ENCODE data around the gene SRRM3. TPM values are rescaled to one million over a fixed set of nuclear protein-coding genes. Genes with fewer than 3 reads are reported as not detected.
A peak's percentile ranks its signal among the peaks of the same experiment; 100 is the strongest.
"Not testable (repeated sequence)": the region's sequence is repeated elsewhere in the genome, so short reads cannot be mapped to it uniquely, and the experiment has no call there.

Gene SRRM3
- total RNA-seq, 1 donor from 2014 or later: 0.09 TPM

GRCh38 chr7:76286842-76287403 lies 85.2 kb downstream of the SRRM3 start:
- Mint-ChIP-seq H3K9me3 (no peaks in the 10 kb centered on the region), H3K36me3 (ENCODE audit: low read depth) (no peaks in the 10 kb centered on the region), H3K4me3 (no peak overlapping the region), H3K27me3 (peaks cover 25% of the 10 kb centered on the region), H3K27ac (no peak overlapping the region), H3K4me1 (peaks cover 15% of the 10 kb centered on the region)
- intact Hi-C loops (cut with micrococcal nuclease): no loop called here
- no peak for DNase-seq

DNA sequence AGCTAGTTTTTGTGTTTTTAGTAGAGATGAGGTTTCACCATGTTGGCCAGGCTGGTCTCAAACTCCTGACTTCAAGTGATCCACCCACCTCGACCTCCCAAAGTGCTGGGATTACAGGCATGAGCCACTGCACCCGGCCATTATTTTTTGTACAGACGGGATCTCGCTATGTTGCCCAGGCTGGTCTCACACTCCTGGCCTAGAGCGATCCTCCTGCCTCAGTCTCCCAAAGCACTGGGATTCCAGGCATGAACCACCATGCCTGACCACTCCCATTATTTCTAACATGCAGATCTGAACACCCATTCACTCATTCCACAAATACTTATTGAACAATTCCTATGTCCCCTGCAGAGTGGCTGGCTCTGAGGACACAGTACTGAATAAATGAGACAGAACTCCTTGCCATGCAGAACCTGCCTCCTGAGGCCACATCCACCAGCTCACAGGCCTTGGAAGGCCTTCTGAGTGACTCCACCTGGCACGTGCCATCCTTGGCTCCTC lies 89.2 kb downstream of the SRRM3 start:
- Mint-ChIP-seq H3K4me3 (peak overlapping the region; percentile 33), H3K27ac (peak overlapping the region; percentile 77)

GRCh38 chr7:76291351-76292212 lies 89.9 kb downstream of the SRRM3 start:
- intact Hi-C loops (cut with micrococcal nuclease): loop anchor here (1.0 to 2.0 kb wide), 5 partner anchors 12 to 67 kb away; partner anchors contain the start of gene YWHAG
- Mint-ChIP-seq H3K9me3 (no peaks in the 10 kb centered on the region), H3K4me1 (peaks cover 16% of the 10 kb centered on the region), H3K27ac (peak overlapping the region; percentile 77), H3K27me3 (no peaks in the 10 kb centered on the region), H3K4me3 (peak overlapping the region; percentile 33), H3K36me3 (ENCODE audit: low read depth) (no peaks in the 10 kb centered on the region)
- peak; percentile 97 for DNase-seq

More for the DNA sequence above, 89.2 kb downstream of the SRRM3 start:
- H3K9me3 Mint-ChIP-seq; DNase-seq; H3K27me3 Mint-ChIP-seq; H3K36me3 Mint-ChIP-seq (ENCODE audit: low read depth): not testable (repeated sequence)
- intact Hi-C loops (cut with micrococcal nuclease): loop anchor here (1.0 to 2.0 kb wide), 5 partner anchors 12 to 68 kb away; partner anchors contain the start of gene YWHAG
- peaks cover 16% of the 10 kb centered on the region for H3K4me1 Mint-ChIP-seq

DNA sequence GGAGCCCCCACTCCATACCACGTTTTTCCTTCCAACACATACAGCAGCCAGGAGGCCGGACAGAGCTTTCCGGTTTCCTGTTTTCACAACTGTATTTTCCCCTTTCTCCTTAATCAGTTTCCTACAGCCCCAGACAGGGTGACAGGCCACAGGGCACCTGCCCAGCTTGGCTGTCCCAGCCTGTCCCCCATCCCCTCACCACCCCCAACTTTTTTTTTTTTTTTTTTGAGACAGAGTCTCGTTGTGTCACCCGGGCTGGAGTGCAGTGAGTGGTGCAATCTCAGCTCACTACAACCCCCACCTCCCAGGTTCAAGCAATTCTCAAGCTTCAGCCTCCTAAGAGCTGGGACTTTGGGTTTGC lies 90.5 kb downstream of the SRRM3 start:
- Mint-ChIP-seq H3K27ac (peak overlapping the region; percentile 20), H3K36me3 (ENCODE audit: low read depth) (no peaks in the 10 kb centered on the region), H3K9me3 (no peaks in the 10 kb centered on the region), H3K27me3 (no peaks in the 10 kb centered on the region), H3K4me3 (peak overlapping the region; percentile 15), H3K4me1 (peaks cover 16% of the 10 kb centered on the region)
- intact Hi-C loops (cut with micrococcal nuclease): no loop called here
- DNase-seq: no peak

GRCh38 chr7:76292911-76293310 lies 91.2 kb downstream of the SRRM3 start:
- H3K9me3 Mint-ChIP-seq; H3K36me3 Mint-ChIP-seq (ENCODE audit: low read depth); H3K27ac Mint-ChIP-seq; H3K4me3 Mint-ChIP-seq; intact Hi-C loops (cut with micrococcal nuclease); DNase-seq; H3K27me3 Mint-ChIP-seq: not testable (repeated sequence)
- peaks cover 16% of the 10 kb centered on the region for H3K4me1 Mint-ChIP-seq

- Mint-ChIP-seq H3K36me3 (ENCODE audit: low read depth) (no peaks in the 10 kb centered on the region), H3K9me3 (no peaks in the 10 kb centered on the region), H3K27me3 (no peaks in the 10 kb centered on the region), H3K27ac (peak overlapping the region; percentile 19), H3K4me3 (no peak overlapping the region), H3K4me1 (peaks cover 16% of the 10 kb centered on the region)
- DNase-seq: no peak
- intact Hi-C loops (cut with micrococcal nuclease): no loop called here
Measured at GRCh38 chr7:76293407-76293901, 91.8 kb downstream of the SRRM3 start.

DNA sequence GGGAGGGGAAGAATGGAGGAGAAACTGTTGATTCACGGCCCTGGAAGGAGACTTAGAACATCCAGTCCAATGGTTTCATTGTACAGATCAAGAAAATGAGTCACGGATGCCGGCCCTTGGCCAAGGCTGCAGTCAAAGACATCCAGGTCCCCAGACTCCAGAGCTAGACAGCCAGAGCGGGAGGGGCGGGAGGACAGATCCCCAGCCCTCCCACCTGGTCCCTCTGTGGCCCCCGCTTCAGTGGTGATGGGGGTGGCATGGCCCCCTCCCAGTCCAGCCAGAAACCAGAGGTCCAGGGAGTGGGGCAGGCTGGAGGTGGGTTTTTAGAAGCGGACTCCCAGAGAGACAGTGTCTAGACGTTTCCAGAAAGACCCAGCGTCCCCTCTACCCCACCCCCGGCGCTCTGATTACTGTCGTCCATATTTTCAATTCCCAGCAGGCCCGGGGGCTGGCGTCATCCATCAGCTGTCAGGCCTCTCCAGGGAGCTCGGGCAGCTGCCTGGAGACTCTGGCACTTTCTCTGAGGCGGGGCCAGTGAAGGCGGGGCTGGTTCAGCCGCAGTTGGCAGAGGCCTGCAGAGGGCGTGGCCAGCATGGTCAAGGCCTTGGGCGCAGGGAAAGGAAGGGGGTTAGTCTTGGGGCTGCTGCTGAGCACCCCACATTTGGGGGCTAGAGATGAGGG lies 92.8 kb downstream of the SRRM3 start:
- intact Hi-C loops (cut with micrococcal nuclease): no loop called here
- Mint-ChIP-seq H3K27me3 (no peaks in the 10 kb centered on the region), H3K4me3 (no peak overlapping the region), H3K36me3 (ENCODE audit: low read depth) (no peaks in the 10 kb centered on the region), H3K9me3 (no peaks in the 10 kb centered on the region), H3K27ac (no peak overlapping the region), H3K4me1 (peaks cover 14% of the 10 kb centered on the region)
- no peak for DNase-seq

DNA sequence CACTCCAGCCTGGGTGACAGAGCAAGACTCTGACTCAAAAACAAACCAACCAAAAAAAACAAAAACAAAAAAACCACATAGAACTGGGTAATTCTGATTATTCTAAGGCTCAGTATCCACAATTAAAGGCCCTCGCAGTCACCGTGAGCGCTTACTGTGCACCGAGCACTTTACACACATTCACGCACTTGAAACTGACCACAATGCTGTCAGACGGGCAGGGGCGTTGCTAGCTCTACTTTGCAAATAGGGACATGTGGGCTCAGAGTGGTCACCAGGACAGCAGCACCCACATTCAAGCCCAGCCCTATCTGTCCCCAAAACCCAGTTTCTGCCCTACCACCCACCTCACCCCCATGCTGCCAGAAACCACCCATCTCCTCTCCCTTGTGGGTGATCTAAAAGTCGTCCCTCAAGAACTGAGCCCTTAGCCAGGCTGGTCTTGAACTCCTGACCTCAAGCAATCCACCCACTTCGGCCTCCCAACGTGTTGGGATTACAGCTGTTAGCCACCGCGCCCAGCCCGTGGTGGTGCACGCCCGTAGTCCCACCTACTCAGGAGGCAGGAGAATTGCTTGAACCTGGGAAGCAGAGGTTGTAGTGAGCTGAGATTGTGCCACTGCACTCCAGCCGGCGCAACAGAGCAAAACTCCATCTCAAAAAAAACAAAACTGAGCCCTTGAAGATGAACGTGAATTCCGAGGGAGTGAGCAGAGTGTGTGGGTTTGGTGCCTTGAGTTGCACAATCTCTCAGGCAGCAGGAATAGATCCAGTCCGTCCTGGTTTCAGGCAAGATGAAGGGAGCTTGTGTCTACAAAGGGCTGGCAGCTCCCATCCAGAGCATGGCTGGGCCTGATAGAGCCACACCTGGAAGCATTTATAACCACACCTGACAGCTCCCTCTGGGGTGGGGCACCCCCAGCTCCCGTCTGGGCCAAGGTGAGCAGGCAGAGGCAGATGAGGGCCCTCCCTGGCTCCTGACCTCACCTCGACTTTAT lies 95.3 kb downstream of the SRRM3 start:
- no peak for DNase-seq
- intact Hi-C loops (cut with micrococcal nuclease): no loop called here
- Mint-ChIP-seq H3K27ac (no peak overlapping the region), H3K9me3 (no peaks in the 10 kb centered on the region), H3K27me3 (peaks cover 3% of the 10 kb centered on the region), H3K36me3 (ENCODE audit: low read depth) (no peaks in the 10 kb centered on the region), H3K4me3 (no peak overlapping the region), H3K4me1 (peaks cover 3% of the 10 kb centered on the region)

DNA sequence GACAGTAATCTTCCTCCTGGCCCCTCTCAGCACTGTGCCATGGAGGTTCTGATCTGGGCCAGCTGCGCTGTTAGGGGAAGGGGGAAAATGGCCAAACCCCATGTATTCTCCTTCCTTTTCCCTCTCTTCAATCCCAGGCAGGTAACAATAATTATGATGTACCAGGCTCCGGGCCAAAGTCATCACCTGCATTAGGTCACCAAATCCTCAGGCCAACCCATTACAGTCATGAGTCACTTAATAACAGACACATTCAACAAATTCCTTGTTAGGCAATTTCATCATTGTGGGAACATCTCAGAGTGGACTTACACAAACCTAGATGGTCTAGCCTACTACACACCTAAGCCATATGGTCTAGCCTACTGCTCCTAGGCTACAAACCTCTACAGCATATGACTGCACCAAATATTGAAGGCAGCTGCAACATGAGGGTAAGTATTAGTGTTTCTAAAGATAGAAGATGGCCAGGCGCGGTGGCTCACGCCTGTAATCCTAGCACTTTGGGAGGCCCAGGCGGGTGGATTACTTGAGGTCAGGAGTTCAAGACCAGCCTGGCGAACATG lies 98.6 kb downstream of the SRRM3 start:
- no peak overlapping the region for H3K27ac Mint-ChIP-seq
- no peaks in the 10 kb centered on the region for H3K9me3 Mint-ChIP-seq
- H3K4me1 Mint-ChIP-seq: peaks cover 16% of the 10 kb centered on the region
- intact Hi-C loops (cut with micrococcal nuclease): no loop called here
- peaks cover 9% of the 10 kb centered on the region for H3K27me3 Mint-ChIP-seq
- DNase-seq: no peak
- peaks cover 11% of the 10 kb centered on the region for H3K36me3 Mint-ChIP-seq (ENCODE audit: low read depth)
- no peak overlapping the region for H3K4me3 Mint-ChIP-seq

DNA sequence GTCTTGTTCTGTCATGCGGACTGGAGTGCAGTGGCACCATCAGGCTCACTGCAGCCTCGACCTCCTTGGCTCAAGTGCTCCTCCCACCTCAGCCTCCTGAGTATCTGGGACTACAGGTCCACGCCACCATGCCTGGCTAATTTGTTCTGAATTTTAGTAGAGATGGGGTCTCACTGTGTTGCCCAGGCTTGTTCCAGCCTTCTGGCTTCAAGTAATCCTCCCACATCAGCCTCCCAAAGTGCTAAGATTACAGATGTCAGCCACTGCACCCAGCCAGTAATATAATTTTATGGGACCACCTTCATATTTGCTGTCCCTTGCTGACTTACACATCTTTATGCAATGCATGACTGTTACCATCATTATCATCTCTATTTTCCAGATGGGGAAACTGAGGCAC lies 99.3 kb downstream of the SRRM3 start:
- Mint-ChIP-seq H3K27ac (no peak overlapping the region), H3K9me3 (no peaks in the 10 kb centered on the region), H3K4me1 (peaks cover 16% of the 10 kb centered on the region), H3K4me3 (no peak overlapping the region), H3K27me3 (peaks cover 9% of the 10 kb centered on the region), H3K36me3 (ENCODE audit: low read depth) (peaks cover 11% of the 10 kb centered on the region)
- DNase-seq: no peak
- intact Hi-C loops (cut with micrococcal nuclease): no loop called here

DNA sequence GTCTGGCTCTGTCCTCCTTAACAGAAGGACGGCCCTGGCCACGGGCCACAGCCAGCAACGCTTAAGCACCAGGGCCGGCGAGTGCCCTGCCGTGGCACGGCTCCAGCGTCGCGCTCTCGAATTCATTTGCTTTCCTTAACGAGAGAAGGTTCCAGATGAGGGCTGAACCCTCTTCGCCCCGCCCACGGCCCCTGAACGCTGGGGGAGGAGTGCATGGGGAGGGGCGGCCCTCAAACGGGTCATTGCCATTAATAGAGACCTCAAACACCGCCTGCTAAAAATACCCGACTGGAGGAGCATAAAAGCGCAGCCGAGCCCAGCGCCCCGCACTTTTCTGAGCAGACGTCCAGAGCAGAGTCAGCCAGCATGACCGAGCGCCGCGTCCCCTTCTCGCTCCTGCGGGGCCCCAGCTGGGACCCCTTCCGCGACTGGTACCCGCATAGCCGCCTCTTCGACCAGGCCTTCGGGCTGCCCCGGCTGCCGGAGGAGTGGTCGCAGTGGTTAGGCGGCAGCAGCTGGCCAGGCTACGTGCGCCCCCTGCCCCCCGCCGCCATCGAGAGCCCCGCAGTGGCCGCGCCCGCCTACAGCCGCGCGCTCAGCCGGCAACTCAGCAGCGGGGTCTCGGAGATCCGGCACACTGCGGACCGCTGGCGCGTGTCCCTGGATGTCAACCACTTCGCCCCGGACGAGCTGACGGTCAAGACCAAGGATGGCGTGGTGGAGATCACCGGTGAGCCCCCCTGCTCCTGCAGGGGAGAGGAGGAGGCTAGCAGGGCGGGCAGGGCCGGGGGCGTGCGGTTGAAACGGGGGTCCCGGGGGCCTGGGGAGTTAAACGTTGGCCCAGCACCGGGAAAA lies 100.9 kb downstream of the SRRM3 start, which contains the start of gene HSPB1:
Gene HSPB1, plus strand, starts transcription at position 327 of the 855 bp plus-strand sequence. Its CDS starts 40 bp downstream, at position 367.
- H3K9me3 Mint-ChIP-seq: no peaks in the 10 kb centered on the region
- intact Hi-C loops (cut with micrococcal nuclease): loop anchor here (1.0 kb wide), 2 partner anchors 11 to 12 kb away; no protein-coding TSS in a partner anchor
- H3K27me3 Mint-ChIP-seq: peaks cover 9% of the 10 kb centered on the region
- peak within 1 kb of the TSS; percentile 93 for H3K4me3 Mint-ChIP-seq
- peak; percentile 86 for DNase-seq
- H3K4me1 Mint-ChIP-seq: peaks cover 16% of the 10 kb centered on the region
- peaks cover 11% of the 10 kb centered on the region for H3K36me3 Mint-ChIP-seq (ENCODE audit: low read depth)
- H3K27ac Mint-ChIP-seq: peak within 1 kb of the TSS; percentile 92

All from activated CD4-positive, alpha-beta T cell treated with anti-CD3 and anti-CD28 coated beads, Interleukin-2, amount 10 ng/mL, durations not matched to agents 24 days and 14 days (primary cell).